Activated CD4-positive, CD25-positive, alpha-beta regulatory T cell treated with anti-CD3 and anti-CD28 coated beads, Interleukin-2, amount 50 U/mL, for 24 hours (primary cell): ENCODE data around the gene GPC3.

Experiments used
- ATAC-seq, 2 donors: fragments of 150-1000 bp; cut with Tn5 transposase; one replicate each; pipeline ENCODE4 v1.10.0; 2021; ENCODE audit warnings: mild to moderate bottlenecking in 1 of 2, moderate library complexity in 1 of 2

The GPC3 gene

GRCh38 chrX:133880032-133880443 lies 105.4 kb downstream of the GPC3 start:
- no peak for ATAC-seq

GRCh38 chrX:133878710-133879109 lies 106.7 kb downstream of the GPC3 start:
- ATAC-seq, result no peak

- no peak for ATAC-seq
Measured at GRCh38 chrX:133876646-133877045, 108.7 kb downstream of the GPC3 start.

- ATAC-seq, result no peak
Measured at GRCh38 chrX:133869270-133869669, 116.1 kb downstream of the GPC3 start.

GRCh38 chrX:133868682-133869081 lies 116.7 kb downstream of the GPC3 start:
- no peak for ATAC-seq

- ATAC-seq, result no peak
Measured at GRCh38 chrX:133868250-133868649, 117.1 kb downstream of the GPC3 start.

GRCh38 chrX:133865761-133866471 lies 119.5 kb downstream of the GPC3 start:
- ATAC-seq, result no peak

- no peak for ATAC-seq
Measured at GRCh38 chrX:133864236-133864635, 121.2 kb downstream of the GPC3 start.

- no peak for ATAC-seq
Measured at GRCh38 chrX:133859860-133860259, 125.5 kb downstream of the GPC3 start.

GRCh38 chrX:133859336-133859735 lies 126.1 kb downstream of the GPC3 start:
- no peak for ATAC-seq

- ATAC-seq, result no peak
Measured at GRCh38 chrX:133857640-133858269, 127.6 kb downstream of the GPC3 start.

- no peak for ATAC-seq
Measured at GRCh38 chrX:133856819-133857218, 128.6 kb downstream of the GPC3 start.

GRCh38 chrX:133854290-133854689 lies 131.1 kb downstream of the GPC3 start:
- no peak for ATAC-seq

- no peak for ATAC-seq
Measured at GRCh38 chrX:133852837-133853356, 132.5 kb downstream of the GPC3 start.

GRCh38 chrX:133852401-133852800 lies 133.0 kb downstream of the GPC3 start:
- no peak for ATAC-seq

- ATAC-seq, result no peak
Measured at GRCh38 chrX:133850399-133850798, 135.0 kb downstream of the GPC3 start.

GRCh38 chrX:133849676-133850075 lies 135.7 kb downstream of the GPC3 start:
- ATAC-seq, result no peak

GRCh38 chrX:133847340-133847994 lies 137.9 kb downstream of the GPC3 start:
- ATAC-seq, result no peak

GRCh38 chrX:133846311-133846710 lies 139.1 kb downstream of the GPC3 start:
- ATAC-seq, result no peak

- ATAC-seq, result no peak
Measured at GRCh38 chrX:133840415-133840814, 145.0 kb downstream of the GPC3 start.

- ATAC-seq, result no peak
Measured at GRCh38 chrX:133838761-133839676, 146.4 kb downstream of the GPC3 start.

GRCh38 chrX:133837091-133837490 lies 148.3 kb downstream of the GPC3 start:
- ATAC-seq, result no peak

- ATAC-seq, result no peak
Measured at GRCh38 chrX:133836561-133836960, 148.8 kb downstream of the GPC3 start.
